ENCODE measurements around the gene B3GALNT1. TPM values are rescaled to one million over a fixed set of nuclear protein-coding genes. Genes with fewer than 3 reads are reported as not detected.

Gene B3GALNT1
- total and polyA plus RNA-seq, 8 donors = 2.0 to 7.7 (median 5.0) TPM

DNA sequence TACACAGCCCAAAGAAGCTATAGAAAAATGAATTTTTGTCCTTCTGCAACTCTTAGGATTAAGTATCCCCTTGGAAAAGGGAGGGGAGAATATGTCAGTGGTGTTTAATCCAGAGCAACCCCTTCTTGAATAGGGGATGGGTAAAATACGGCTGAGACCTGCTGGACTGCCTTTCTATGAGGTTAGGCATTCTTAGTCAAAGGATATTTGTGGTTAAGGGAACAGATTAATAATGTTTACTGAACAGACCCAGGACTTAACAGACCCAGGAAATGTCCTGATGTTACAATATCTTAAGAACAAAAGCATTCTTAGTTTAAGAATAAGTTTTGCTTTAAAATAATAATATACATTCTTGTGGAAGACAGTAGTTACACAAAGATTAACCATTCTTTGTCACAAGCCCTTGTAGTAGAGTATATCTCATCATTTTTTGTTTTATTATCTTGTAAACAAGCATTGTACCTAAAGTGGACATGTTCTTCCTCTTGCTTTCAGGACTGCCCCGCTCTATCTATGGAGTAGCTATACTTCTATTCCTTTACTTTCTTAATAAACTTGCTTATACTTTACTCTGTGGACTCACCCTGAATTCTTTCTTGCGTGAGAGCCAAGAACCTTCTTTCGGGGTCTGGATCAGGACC is 43.8 kb upstream of the B3GALNT1 start:
- Histone ChIP-seq H3K27me3 (no peaks in the 10 kb centered on the region), H3K36me3 (no peaks in the 10 kb centered on the region), H3K4me3 (no peak overlapping the region), H3K9me3 (no peaks in the 10 kb centered on the region), H3K4me1 (no peaks in the 10 kb centered on the region), H3K27ac (no peak overlapping the region)
- DNase-seq (no peak), FAIRE-seq (no peak), ATAC-seq (no peak)
- intact Hi-C loops (cut with DNase I) = no loop called here
- 80 to 82% methylated on average over 4 of the region's 4 CpGs for WGBS, 2 donors
- TF ChIP-seq, protein P1, sequence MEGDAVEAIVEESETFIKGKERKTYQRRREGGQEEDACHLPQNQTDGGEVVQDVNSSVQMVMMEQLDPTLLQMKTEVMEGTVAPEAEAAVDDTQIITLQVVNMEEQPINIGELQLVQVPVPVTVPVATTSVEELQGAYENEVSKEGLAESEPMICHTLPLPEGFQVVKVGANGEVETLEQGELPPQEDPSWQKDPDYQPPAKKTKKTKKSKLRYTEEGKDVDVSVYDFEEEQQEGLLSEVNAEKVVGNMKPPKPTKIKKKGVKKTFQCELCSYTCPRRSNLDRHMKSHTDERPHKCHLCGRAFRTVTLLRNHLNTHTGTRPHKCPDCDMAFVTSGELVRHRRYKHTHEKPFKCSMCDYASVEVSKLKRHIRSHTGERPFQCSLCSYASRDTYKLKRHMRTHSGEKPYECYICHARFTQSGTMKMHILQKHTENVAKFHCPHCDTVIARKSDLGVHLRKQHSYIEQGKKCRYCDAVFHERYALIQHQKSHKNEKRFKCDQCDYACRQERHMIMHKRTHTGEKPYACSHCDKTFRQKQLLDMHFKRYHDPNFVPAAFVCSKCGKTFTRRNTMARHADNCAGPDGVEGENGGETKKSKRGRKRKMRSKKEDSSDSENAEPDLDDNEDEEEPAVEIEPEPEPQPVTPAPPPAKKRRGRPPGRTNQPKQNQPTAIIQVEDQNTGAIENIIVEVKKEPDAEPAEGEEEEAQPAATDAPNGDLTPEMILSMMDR (IDR thresholded peaks at IDR 0.05) = no peak

DNA sequence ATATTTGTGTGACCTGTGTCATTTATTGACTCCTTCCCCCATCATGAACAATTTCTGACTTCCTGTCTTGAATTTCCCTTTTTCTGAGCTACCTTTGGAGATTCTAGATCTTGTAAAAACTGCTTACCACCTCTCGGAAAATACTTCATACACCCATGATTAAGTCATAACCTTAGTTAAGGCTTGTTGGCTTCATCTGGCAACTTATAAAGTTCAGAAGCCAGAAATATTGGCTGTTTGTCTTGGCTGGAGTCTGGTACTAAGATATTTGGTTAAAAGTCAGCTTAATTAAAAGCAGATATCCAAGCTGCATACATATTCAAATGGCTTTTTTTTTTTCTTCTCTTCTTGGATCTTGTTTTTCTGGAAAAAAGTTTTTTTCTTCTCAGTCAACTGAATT is 37.3 kb upstream of the B3GALNT1 start:
- TF ChIP-seq, protein P1 (IDR thresholded peaks at IDR 0.05) = no peak
- Histone ChIP-seq H3K27ac (no peak overlapping the region), H3K4me1 (no peaks in the 10 kb centered on the region), H3K27me3 (no peaks in the 10 kb centered on the region), H3K4me3 (no peak overlapping the region), H3K9me3 (no peaks in the 10 kb centered on the region), H3K36me3 (no peaks in the 10 kb centered on the region)
- DNase-seq (no peak), ATAC-seq (no peak), FAIRE-seq (no peak)
- 44% methylated on average over 1 of the region's 1 CpG for WGBS, 2 donors
- intact Hi-C loops (cut with DNase I) = no loop called here

DNA sequence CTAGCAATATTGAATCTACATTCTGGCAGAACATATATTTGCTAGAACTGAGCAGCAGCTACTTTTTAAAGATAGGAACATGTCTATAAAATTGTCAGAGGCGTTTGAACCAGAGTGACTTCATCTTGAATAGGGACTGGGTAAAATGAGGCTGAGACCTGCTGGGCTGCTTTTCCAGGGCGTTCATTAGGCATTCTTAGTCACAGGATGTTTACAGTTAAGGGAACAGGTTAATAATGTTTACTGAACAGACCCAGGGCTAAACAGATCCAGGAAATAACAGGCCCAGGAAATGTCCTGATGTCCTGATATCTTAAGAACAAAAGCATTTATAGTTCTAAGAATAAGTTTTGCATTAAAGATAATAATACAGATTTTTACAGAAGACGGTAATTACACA is 34.5 kb upstream of the B3GALNT1 start:
- DNase-seq (no peak), FAIRE-seq (no peak), ATAC-seq (no peak)
- Histone ChIP-seq H3K27me3 (no peaks in the 10 kb centered on the region), H3K27ac (no peak overlapping the region), H3K4me3 (no peak overlapping the region), H3K36me3 (no peaks in the 10 kb centered on the region), H3K9me3 (no peaks in the 10 kb centered on the region), H3K4me1 (no peaks in the 10 kb centered on the region)
- TF ChIP-seq, protein P1 (IDR thresholded peaks at IDR 0.05) = no peak
- WGBS, 2 donors = 71 to 72% methylated on average over 3 of the region's 3 CpGs
- intact Hi-C loops (cut with DNase I) = no loop called here

DNA sequence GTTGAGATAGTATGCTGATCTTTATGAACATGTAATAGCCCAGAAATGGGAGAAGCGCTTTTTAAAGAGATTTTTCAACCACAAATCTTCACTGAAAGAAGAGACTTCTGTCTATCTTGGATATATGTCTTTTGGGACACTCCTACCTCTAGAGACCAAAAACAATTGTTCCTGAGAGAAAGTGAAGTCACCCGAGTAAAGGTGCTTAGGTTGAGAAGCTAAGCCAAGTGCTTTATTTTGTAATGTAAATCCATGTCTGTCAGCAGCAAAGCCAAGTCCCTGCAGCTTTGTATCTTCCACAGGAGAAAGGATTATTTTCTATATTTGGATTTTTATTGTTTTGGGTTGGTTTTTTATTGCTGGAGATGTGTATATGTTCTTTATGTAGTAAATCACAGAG is 32.1 kb upstream of the B3GALNT1 start:
- FAIRE-seq (no peak), DNase-seq (no peak), ATAC-seq (no peak)
- no peaks in the 10 kb centered on the region for H3K4me1 ChIP-seq
- WGBS, 2 donors = 83 to 85% methylated on average over 2 of the region's 2 CpGs
- intact Hi-C loops (cut with DNase I) = no loop called here
- H3K27ac ChIP-seq = no peak overlapping the region
- TF ChIP-seq, protein P1 (IDR thresholded peaks at IDR 0.05) = no peak
- H3K9me3 ChIP-seq = no peaks in the 10 kb centered on the region
- H3K4me3 ChIP-seq = no peak overlapping the region
- H3K36me3 ChIP-seq = no peaks in the 10 kb centered on the region
- H3K27me3 ChIP-seq = no peaks in the 10 kb centered on the region

DNA sequence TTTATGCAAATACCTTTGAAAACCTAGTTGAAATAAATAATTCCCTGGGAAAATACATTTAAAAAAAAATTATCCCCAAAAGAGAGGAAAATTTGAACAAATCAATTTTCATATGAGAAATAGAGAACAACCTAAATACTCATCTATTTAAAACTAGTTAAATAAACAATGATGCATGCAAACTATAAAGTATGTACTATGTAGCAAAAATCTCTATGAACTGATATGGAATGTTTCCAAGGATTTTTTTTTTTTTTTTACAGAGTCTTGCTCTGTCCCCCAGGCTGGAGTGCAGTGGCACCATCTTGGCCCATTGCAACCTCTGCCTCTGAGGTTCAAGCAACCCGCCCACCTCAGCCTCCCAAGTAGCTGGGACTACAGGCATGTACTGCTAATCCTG is 27.2 kb upstream of the B3GALNT1 start:
- Histone ChIP-seq H3K27ac (no peak overlapping the region), H3K4me3 (no peak overlapping the region), H3K9me3 (no peaks in the 10 kb centered on the region), H3K36me3 (no peaks in the 10 kb centered on the region), H3K27me3 (no peaks in the 10 kb centered on the region), H3K4me1 (no peaks in the 10 kb centered on the region)
- intact Hi-C loops (cut with DNase I) = no loop called here
- ATAC-seq (no peak), FAIRE-seq (no peak), DNase-seq (no peak)
- WGBS, 2 donors = 100% methylated on average over 1 of the region's 1 CpG
- TF ChIP-seq, protein P1 (IDR thresholded peaks at IDR 0.05) = no peak
